ENCODE data around the gene BCL2L1.

The BCL2L1 gene

GRCh38 chr20:31712564-31713311 lies 9.9 kb downstream of the BCL2L1 start:
- H3K27ac ChIP-seq = peak overlapping the region; percentile 95 to 96
- peak overlapping the region; percentile 69 for H3K4me3 ChIP-seq
- DNase-seq (ENCODE audit: low spot score) = peak; percentile 96
- TF ChIP-seq CTCF (IDR thresholded peaks at IDR 0.05) = no peak

GRCh38 chr20:31712112-31712553 lies 10.5 kb downstream of the BCL2L1 start:
- no peak for TF ChIP-seq CTCF (IDR thresholded peaks at IDR 0.05)
- Histone ChIP-seq H3K4me3 (peak overlapping the region; percentile 69), H3K27ac (peak overlapping the region; percentile 95 to 96)
- DNase-seq (ENCODE audit: low spot score) = no peak

GRCh38 chr20:31711179-31712111 lies 11.2 kb downstream of the BCL2L1 start:
- no peak for TF ChIP-seq CTCF (IDR thresholded peaks at IDR 0.05)
- H3K4me3 ChIP-seq = peak overlapping the region; percentile 69
- H3K27ac ChIP-seq = peak overlapping the region; percentile 95 to 96
- no peak for DNase-seq (ENCODE audit: low spot score)

GRCh38 chr20:31710423-31711108 lies 12.1 kb downstream of the BCL2L1 start:
- DNase-seq (ENCODE audit: low spot score) = no peak
- H3K27ac ChIP-seq = peak overlapping the region; percentile 95 to 96

GRCh38 chr20:31709939-31710338 lies 12.7 kb downstream of the BCL2L1 start:
- no peak for DNase-seq (ENCODE audit: low spot score)
- Histone ChIP-seq H3K4me3 (no peak overlapping the region), H3K27ac (peak overlapping the region; percentile 95 to 96)
- TF ChIP-seq CTCF (IDR thresholded peaks at IDR 0.05) = no peak

More at GRCh38 chr20:31710423-31711108, 12.1 kb downstream of the BCL2L1 start:
- TF ChIP-seq CTCF (IDR thresholded peaks at IDR 0.05) = no peak
- H3K4me3 ChIP-seq = peak overlapping the region; percentile 69

- no peak for DNase-seq (ENCODE audit: low spot score)
- no peak for TF ChIP-seq CTCF (IDR thresholded peaks at IDR 0.05)
- no peak overlapping the region for H3K4me3 ChIP-seq
- H3K27ac ChIP-seq = peak overlapping the region; percentile 53 to 83
Measured at GRCh38 chr20:31708736-31709534, 13.7 kb downstream of the BCL2L1 start.
